Activated CD4-positive, alpha-beta T cell treated with anti-CD3 and anti-CD28 coated beads, Interleukin-2, Interleukin-6, amounts not matched to agents 100 ng/mL and 50 ng/mL, durations not matched to agents 16 hours and 8 hours (primary cell): Measurements from ENCODE around the gene RGS19.

ENCODE experiments used
- DNase-seq: peaks from one replicate; pipeline ENCODE4 v3.0.0-alpha.2; 2020

Gene RGS19

GRCh38 chr20:64107736-64108457 lies 28.6 kb upstream of the RGS19 start:
- DNase-seq = no peak

GRCh38 chr20:64106981-64107735 lies 27.8 kb upstream of the RGS19 start, which contains the start of gene NPBWR2:
Gene NPBWR2, minus strand, starts transcription at chr20:64107565. Its CDS starts 734 bp downstream, at chr20:64106831.
- no peak for DNase-seq

- no peak for DNase-seq
Observed at GRCh38 chr20:64106435-64106961, 27.2 kb upstream of the RGS19 start.

- no peak for DNase-seq
Observed at GRCh38 chr20:64105846-64106434, 26.6 kb upstream of the RGS19 start.

- no peak for DNase-seq
Observed at GRCh38 chr20:64104667-64105451, 25.5 kb upstream of the RGS19 start.

GRCh38 chr20:64103871-64104666 lies 24.8 kb upstream of the RGS19 start:
- DNase-seq = no peak

GRCh38 chr20:64102647-64103354 lies 23.5 kb upstream of the RGS19 start:
- DNase-seq = no peak

- DNase-seq = peak; percentile 67
Observed at GRCh38 chr20:64101731-64102621, 22.7 kb upstream of the RGS19 start.

GRCh38 chr20:64100946-64101688 lies 21.8 kb upstream of the RGS19 start:
- no peak for DNase-seq

GRCh38 chr20:64100566-64100888 lies 21.2 kb upstream of the RGS19 start:
- no peak for DNase-seq

GRCh38 chr20:64099880-64100565 lies 20.7 kb upstream of the RGS19 start:
- DNase-seq = no peak

- DNase-seq = no peak
Observed at GRCh38 chr20:64099086-64099786, 19.9 kb upstream of the RGS19 start.

GRCh38 chr20:64098471-64099013 lies 19.2 kb upstream of the RGS19 start:
- DNase-seq = no peak

- DNase-seq = no peak
Observed at GRCh38 chr20:64096535-64096934, 17.2 kb upstream of the RGS19 start.

- DNase-seq = no peak
Observed at GRCh38 chr20:64095927-64096326, 16.6 kb upstream of the RGS19 start.

GRCh38 chr20:64095455-64095854 lies 16.1 kb upstream of the RGS19 start:
- DNase-seq = no peak

- DNase-seq = no peak
Observed at GRCh38 chr20:64093013-64093503, 13.7 kb upstream of the RGS19 start.
